GM19099 (cell line): ENCODE measurements around the gene LMO1.

ENCODE experiments used
- POLR2A ChIP-seq: IDR thresholded peaks from 3 replicates; pipeline ENCODE4 v1.6.1; 2011; ENCODE audit warnings: low read depth; ENCODE audit not compliant: insufficient read length; ENCODE audit errors: extremely low read depth

The LMO1 gene

GRCh38 chr11:8277691-8278090, 14.0 kb upstream of the LMO1 start:
- TF ChIP-seq POLR2A = no peak

- no peak for TF ChIP-seq POLR2A
These were observed 12.8 kb upstream of the LMO1 start for GRCh38 chr11:8276528-8276927.

GRCh38 chr11:8273287-8273686, 9.6 kb upstream of the LMO1 start:
- no peak for TF ChIP-seq POLR2A

- no peak for TF ChIP-seq POLR2A
These were observed 7.6 kb upstream of the LMO1 start for GRCh38 chr11:8271106-8271886.

- no peak for TF ChIP-seq POLR2A
These were observed 6.0 kb upstream of the LMO1 start for GRCh38 chr11:8269636-8270035.

- no peak for TF ChIP-seq POLR2A
These were observed 5.1 kb upstream of the LMO1 start for GRCh38 chr11:8268530-8269400.

GRCh38 chr11:8267831-8268529, 4.3 kb upstream of the LMO1 start:
- no peak for TF ChIP-seq POLR2A

GRCh38 chr11:8267280-8267679, 3.6 kb upstream of the LMO1 start:
- no peak for TF ChIP-seq POLR2A

GRCh38 chr11:8266246-8267241, 2.9 kb upstream of the LMO1 start:
- no peak for TF ChIP-seq POLR2A

GRCh38 chr11:8265681-8266241, 2.1 kb upstream of the LMO1 start:
- no peak for TF ChIP-seq POLR2A

GRCh38 chr11:8263109-8263768, 439 bp downstream of the LMO1 start:
- TF ChIP-seq POLR2A = no peak

GRCh38 chr11:8262552-8263108, 1.0 kb downstream of the LMO1 start:
- TF ChIP-seq POLR2A = no peak

- no peak for TF ChIP-seq POLR2A
These were observed 1.6 kb downstream of the LMO1 start for GRCh38 chr11:8261921-8262551.

- no peak for TF ChIP-seq POLR2A
These were observed 2.4 kb downstream of the LMO1 start for GRCh38 chr11:8261291-8261690.
